Measurements from ENCODE around the gene KRTAP4-11.
"Not testable (repeated sequence)": the region's sequence is repeated elsewhere in the genome, so short reads cannot be mapped to it uniquely, and the experiment has no call there.

Gene KRTAP4-11

GRCh38 chr17:41101586-41102259, 16.4 kb downstream of the KRTAP4-11 start, which contains the start of gene KRTAP4-16:
TSS of gene KRTAP4-16 (minus strand) at chr17:41102209. CDS start at chr17:41102209, 0 bp downstream.
- H3K27me3 ChIP-seq (ENCODE audit: control insufficient read depth, insufficient read depth, low read length) = no peaks in the 10 kb centered on the region
- no peak within 1 kb of the TSS for H3K4me2 ChIP-seq (ENCODE audit: low read length)
- H3K4me3 ChIP-seq (ENCODE audit: low read depth, low read length) = no peak within 1 kb of the TSS
- H3K27ac ChIP-seq = no peak within 1 kb of the TSS
- no peak for TF ChIP-seq CTCF (IDR thresholded peaks at IDR 0.05)
- H3K79me2 ChIP-seq = no peaks in the 10 kb centered on the region
- H3K36me3 ChIP-seq (ENCODE audit: control insufficient read depth, insufficient read depth, low read length) = no peaks in the 10 kb centered on the region
- no peaks in the 10 kb centered on the region for H3K4me1 ChIP-seq
- no peak within 1 kb of the TSS for H3K9ac ChIP-seq
- H2AFZ ChIP-seq = no peak within 1 kb of the TSS
- H3K9me3 ChIP-seq (ENCODE audit: control insufficient read depth, low read length) = no peaks in the 10 kb centered on the region

GRCh38 chr17:41099682-41100480, 18.3 kb downstream of the KRTAP4-11 start:
- not testable (repeated sequence) for H3K79me2 ChIP-seq; H3K4me3 ChIP-seq (ENCODE audit: low read depth, low read length); H3K9me3 ChIP-seq (ENCODE audit: control insufficient read depth, low read length); H3K4me1 ChIP-seq; H3K9ac ChIP-seq; H3K36me3 ChIP-seq (ENCODE audit: control insufficient read depth, insufficient read depth, low read length); H3K27ac ChIP-seq; H3K4me2 ChIP-seq (ENCODE audit: low read length); H2AFZ ChIP-seq; H3K27me3 ChIP-seq (ENCODE audit: control insufficient read depth, insufficient read depth, low read length)

GRCh38 chr17:41098481-41098880, 19.7 kb downstream of the KRTAP4-11 start:
- Histone ChIP-seq H3K9ac (no peak overlapping the region), H3K27ac (no peak overlapping the region), H3K27me3 (ENCODE audit: control insufficient read depth, insufficient read depth, low read length) (no peaks in the 10 kb centered on the region), H2AFZ (no peak overlapping the region), H3K4me1 (no peaks in the 10 kb centered on the region), H3K79me2 (no peaks in the 10 kb centered on the region), H3K9me3 (ENCODE audit: control insufficient read depth, low read length) (no peaks in the 10 kb centered on the region), H3K4me3 (ENCODE audit: low read depth, low read length) (no peak overlapping the region), H3K4me2 (ENCODE audit: low read length) (no peak overlapping the region), H3K36me3 (ENCODE audit: control insufficient read depth, insufficient read depth, low read length) (no peaks in the 10 kb centered on the region)
- TF ChIP-seq CTCF (IDR thresholded peaks at IDR 0.05) = no peak

GRCh38 chr17:41098042-41098441, 20.1 kb downstream of the KRTAP4-11 start, which contains the start of gene KRTAP4-8:
TSS of gene KRTAP4-8 (minus strand) at chr17:41098142. CDS start at chr17:41098084, 58 bp downstream.
- no peak within 1 kb of the TSS for H3K9ac ChIP-seq
- no peak within 1 kb of the TSS for H3K27ac ChIP-seq
- H3K79me2 ChIP-seq = no peaks in the 10 kb centered on the region
- H3K9me3 ChIP-seq (ENCODE audit: control insufficient read depth, low read length) = no peaks in the 10 kb centered on the region
- no peaks in the 10 kb centered on the region for H3K36me3 ChIP-seq (ENCODE audit: control insufficient read depth, insufficient read depth, low read length)
- H3K4me2 ChIP-seq (ENCODE audit: low read length) = no peak within 1 kb of the TSS
- no peaks in the 10 kb centered on the region for H3K4me1 ChIP-seq
- H3K4me3 ChIP-seq (ENCODE audit: low read depth, low read length) = no peak within 1 kb of the TSS
- TF ChIP-seq CTCF (IDR thresholded peaks at IDR 0.05) = no peak
- no peaks in the 10 kb centered on the region for H3K27me3 ChIP-seq (ENCODE audit: control insufficient read depth, insufficient read depth, low read length)
- no peak within 1 kb of the TSS for H2AFZ ChIP-seq

- Histone ChIP-seq H3K4me3 (ENCODE audit: low read depth, low read length) (no peak overlapping the region), H3K79me2 (no peaks in the 10 kb centered on the region), H3K4me1 (no peaks in the 10 kb centered on the region), H3K27me3 (ENCODE audit: control insufficient read depth, insufficient read depth, low read length) (no peaks in the 10 kb centered on the region), H3K9me3 (ENCODE audit: control insufficient read depth, low read length) (no peaks in the 10 kb centered on the region), H3K36me3 (ENCODE audit: control insufficient read depth, insufficient read depth, low read length) (no peaks in the 10 kb centered on the region), H3K4me2 (ENCODE audit: low read length) (no peak overlapping the region), H2AFZ (no peak overlapping the region), H3K9ac (no peak overlapping the region), H3K27ac (no peak overlapping the region)
- TF ChIP-seq CTCF (IDR thresholded peaks at IDR 0.05) = no peak
Observed at GRCh38 chr17:41096055-41096454, 22.1 kb downstream of the KRTAP4-11 start.

- H3K4me1 ChIP-seq; H3K9me3 ChIP-seq (ENCODE audit: control insufficient read depth, low read length); H3K79me2 ChIP-seq; H3K4me2 ChIP-seq (ENCODE audit: low read length); H3K4me3 ChIP-seq (ENCODE audit: low read depth, low read length); H3K27me3 ChIP-seq (ENCODE audit: control insufficient read depth, insufficient read depth, low read length); H3K36me3 ChIP-seq (ENCODE audit: control insufficient read depth, insufficient read depth, low read length); H2AFZ ChIP-seq; H3K27ac ChIP-seq; H3K9ac ChIP-seq: not testable (repeated sequence)
Observed at GRCh38 chr17:41088760-41089352, 29.3 kb downstream of the KRTAP4-11 start.

- H3K79me2 ChIP-seq; H3K36me3 ChIP-seq (ENCODE audit: control insufficient read depth, insufficient read depth, low read length); H2AFZ ChIP-seq; H3K4me1 ChIP-seq; H3K9ac ChIP-seq; H3K9me3 ChIP-seq (ENCODE audit: control insufficient read depth, low read length); H3K27ac ChIP-seq; H3K4me3 ChIP-seq (ENCODE audit: low read depth, low read length); H3K27me3 ChIP-seq (ENCODE audit: control insufficient read depth, insufficient read depth, low read length); H3K4me2 ChIP-seq (ENCODE audit: low read length): not testable (repeated sequence)
Observed at GRCh38 chr17:41084100-41084856, 33.9 kb downstream of the KRTAP4-11 start, which contains the start of gene KRTAP4-7. TSS of gene KRTAP4-7 (plus strand) at chr17:41084150. CDS start at chr17:41084207, 57 bp downstream.

All from parathyroid adenoma (tissue), 2 donors.